ENCODE results near the gene IPPK. TPM values are rescaled to one million over a fixed set of nuclear protein-coding genes. Genes with fewer than 3 reads are reported as not detected.
A peak's percentile ranks its signal among the peaks of the same experiment; 100 is the strongest.

Gene IPPK
- total RNA-seq, 2 experiments from 2014 or later, result 8.7 to 9.7 TPM

GRCh38 chr9:92663951-92664350 is 6.0 kb downstream of the IPPK start:
- Mint-ChIP-seq H3K27me3 (ENCODE audit: low read depth) (no peaks in the 10 kb centered on the region), H3K4me3 (no peak overlapping the region), H3K9me3 (ENCODE audit: insufficient read depth) (no peaks in the 10 kb centered on the region), H3K36me3 (ENCODE audit: low read depth) (peaks cover 28% of the 10 kb centered on the region), H3K4me1 (ENCODE audit: low read depth) (peaks cover 54% of the 10 kb centered on the region), H3K27ac (peak overlapping the region; percentile 91)
- DNase-seq (no peak), ATAC-seq (no peak)
- CTCF ChIA-PET, result interaction anchor here (1.2 to 1.3 kb wide), 2 partner anchors 43 to 101 kb away, joined by 3 to 8 read pairs; partner anchors contain the start of gene BICD2
- POLR2A ChIA-PET, result no interaction called here

- no peak for ATAC-seq
- H3K4me1 Mint-ChIP-seq (ENCODE audit: low read depth), result peaks cover 46% of the 10 kb centered on the region
- no peaks in the 10 kb centered on the region for H3K9me3 Mint-ChIP-seq (ENCODE audit: insufficient read depth)
- ChIA-PET POLR2A (interaction anchor here (0.7 kb wide), 1 partner anchor 450 kb away, joined by 3 read pairs; no protein-coding TSS in a partner anchor), CTCF (no interaction called here)
- H3K27ac Mint-ChIP-seq, result peak overlapping the region; percentile 91
- DNase-seq, result no peak
- H3K27me3 Mint-ChIP-seq (ENCODE audit: low read depth), result no peaks in the 10 kb centered on the region
- H3K36me3 Mint-ChIP-seq (ENCODE audit: low read depth), result peaks cover 26% of the 10 kb centered on the region
- H3K4me3 Mint-ChIP-seq, result no peak overlapping the region
Observed at GRCh38 chr9:92663126-92663525, 6.8 kb downstream of the IPPK start.

GRCh38 chr9:92661743-92662142 is 8.2 kb downstream of the IPPK start:
- ATAC-seq (no peak), DNase-seq (no peak)
- ChIA-PET POLR2A (no interaction called here), CTCF (interaction anchor here (1.3 kb wide), 1 partner anchor 8 kb away, joined by 5 read pairs; the partner anchor contains the start of gene IPPK)
- H3K4me1 Mint-ChIP-seq (ENCODE audit: low read depth), result peaks cover 36% of the 10 kb centered on the region
- no peak overlapping the region for H3K27ac Mint-ChIP-seq
- H3K27me3 Mint-ChIP-seq (ENCODE audit: low read depth), result no peaks in the 10 kb centered on the region
- peaks cover 29% of the 10 kb centered on the region for H3K36me3 Mint-ChIP-seq (ENCODE audit: low read depth)
- no peaks in the 10 kb centered on the region for H3K9me3 Mint-ChIP-seq (ENCODE audit: insufficient read depth)
- no peak overlapping the region for H3K4me3 Mint-ChIP-seq

GRCh38 chr9:92661127-92661526 is 8.8 kb downstream of the IPPK start:
- ChIA-PET CTCF (interaction anchor here (1.3 kb wide), 1 partner anchor 9 kb away, joined by 5 read pairs; the partner anchor contains the start of gene IPPK), POLR2A (no interaction called here)
- Mint-ChIP-seq H3K9me3 (ENCODE audit: insufficient read depth) (no peaks in the 10 kb centered on the region), H3K4me3 (no peak overlapping the region), H3K27ac (no peak overlapping the region), H3K4me1 (ENCODE audit: low read depth) (peaks cover 31% of the 10 kb centered on the region), H3K36me3 (ENCODE audit: low read depth) (peaks cover 34% of the 10 kb centered on the region), H3K27me3 (ENCODE audit: low read depth) (no peaks in the 10 kb centered on the region)
- ATAC-seq (no peak), DNase-seq (no peak)

- peak overlapping the region; percentile 10 for H3K27ac Mint-ChIP-seq
- H3K9me3 Mint-ChIP-seq (ENCODE audit: insufficient read depth), result no peaks in the 10 kb centered on the region
- no peaks in the 10 kb centered on the region for H3K27me3 Mint-ChIP-seq (ENCODE audit: low read depth)
- H3K4me1 Mint-ChIP-seq (ENCODE audit: low read depth), result peaks cover 26% of the 10 kb centered on the region
- no peak overlapping the region for H3K4me3 Mint-ChIP-seq
- H3K36me3 Mint-ChIP-seq (ENCODE audit: low read depth), result peaks cover 34% of the 10 kb centered on the region
- ATAC-seq, result no peak
- ChIA-PET POLR2A (no interaction called here), CTCF (interaction anchor here (0.9 to 1.2 kb wide), 2 partner anchors 10 to 11 kb away, joined by 3 to 5 read pairs; partner anchors contain the start of gene IPPK)
- no peak for DNase-seq
Observed at GRCh38 chr9:92660266-92660665, 9.7 kb downstream of the IPPK start.

- DNase-seq (no peak), ATAC-seq (no peak)
- Mint-ChIP-seq H3K27ac (no peak overlapping the region), H3K4me3 (no peak overlapping the region), H3K27me3 (ENCODE audit: low read depth) (no peaks in the 10 kb centered on the region), H3K4me1 (ENCODE audit: low read depth) (peaks cover 20% of the 10 kb centered on the region), H3K9me3 (ENCODE audit: insufficient read depth) (no peaks in the 10 kb centered on the region), H3K36me3 (ENCODE audit: low read depth) (peaks cover 34% of the 10 kb centered on the region)
- POLR2A ChIA-PET, result no interaction called here
- CTCF ChIA-PET, result interaction anchor here (1.2 to 1.8 kb wide), 2 partner anchors 11 to 47 kb away, joined by 4 to 5 read pairs; partner anchors contain the start of gene IPPK
Observed at GRCh38 chr9:92659601-92660000, 10.3 kb downstream of the IPPK start.

GRCh38 chr9:92658611-92659010 is 11.3 kb downstream of the IPPK start:
- no peak for ATAC-seq
- Mint-ChIP-seq H3K27me3 (ENCODE audit: low read depth) (no peaks in the 10 kb centered on the region), H3K36me3 (ENCODE audit: low read depth) (peaks cover 36% of the 10 kb centered on the region), H3K27ac (no peak overlapping the region), H3K4me3 (no peak overlapping the region), H3K4me1 (ENCODE audit: low read depth) (peaks cover 11% of the 10 kb centered on the region), H3K9me3 (ENCODE audit: insufficient read depth) (no peaks in the 10 kb centered on the region)
- POLR2A ChIA-PET, result no interaction called here
- CTCF ChIA-PET, result interaction anchor here (1.8 kb wide), 1 partner anchor 48 kb away, joined by 4 read pairs; no protein-coding TSS in a partner anchor
- DNase-seq, result no peak

GRCh38 chr9:92658176-92658575 is 11.8 kb downstream of the IPPK start:
- H3K27ac Mint-ChIP-seq, result no peak overlapping the region
- ChIA-PET CTCF (interaction anchor here (1.8 kb wide), 1 partner anchor 49 kb away, joined by 4 read pairs; no protein-coding TSS in a partner anchor), POLR2A (no interaction called here)
- peaks cover 33% of the 10 kb centered on the region for H3K36me3 Mint-ChIP-seq (ENCODE audit: low read depth)
- ATAC-seq (no peak), DNase-seq (no peak)
- H3K27me3 Mint-ChIP-seq (ENCODE audit: low read depth), result no peaks in the 10 kb centered on the region
- no peaks in the 10 kb centered on the region for H3K9me3 Mint-ChIP-seq (ENCODE audit: insufficient read depth)
- peaks cover 7% of the 10 kb centered on the region for H3K4me1 Mint-ChIP-seq (ENCODE audit: low read depth)
- H3K4me3 Mint-ChIP-seq, result no peak overlapping the region

GRCh38 chr9:92657296-92658094 is 12.4 kb downstream of the IPPK start:
- Mint-ChIP-seq H3K36me3 (ENCODE audit: low read depth) (peaks cover 32% of the 10 kb centered on the region), H3K4me1 (ENCODE audit: low read depth) (peaks cover 5% of the 10 kb centered on the region), H3K27me3 (ENCODE audit: low read depth) (no peaks in the 10 kb centered on the region), H3K9me3 (ENCODE audit: insufficient read depth) (no peaks in the 10 kb centered on the region), H3K27ac (no peak overlapping the region), H3K4me3 (no peak overlapping the region)
- ATAC-seq (no peak), DNase-seq (no peak)
- CTCF ChIA-PET, result no interaction called here
- POLR2A ChIA-PET, result no interaction called here

- H3K4me1 Mint-ChIP-seq (ENCODE audit: low read depth), result peaks cover 2% of the 10 kb centered on the region
- no peak overlapping the region for H3K4me3 Mint-ChIP-seq
- POLR2A ChIA-PET, result no interaction called here
- H3K27ac Mint-ChIP-seq, result no peak overlapping the region
- H3K36me3 Mint-ChIP-seq (ENCODE audit: low read depth), result peaks cover 28% of the 10 kb centered on the region
- H3K9me3 Mint-ChIP-seq (ENCODE audit: insufficient read depth), result no peaks in the 10 kb centered on the region
- no peaks in the 10 kb centered on the region for H3K27me3 Mint-ChIP-seq (ENCODE audit: low read depth)
- ATAC-seq, result no peak
- CTCF ChIA-PET, result no interaction called here
- DNase-seq, result no peak
Observed at GRCh38 chr9:92656537-92656925, 13.4 kb downstream of the IPPK start.

- no peaks in the 10 kb centered on the region for H3K4me1 Mint-ChIP-seq (ENCODE audit: low read depth)
- H3K4me3 Mint-ChIP-seq, result no peak overlapping the region
- DNase-seq (no peak), ATAC-seq (no peak)
- H3K9me3 Mint-ChIP-seq (ENCODE audit: insufficient read depth), result no peaks in the 10 kb centered on the region
- H3K27ac Mint-ChIP-seq, result no peak overlapping the region
- no peaks in the 10 kb centered on the region for H3K27me3 Mint-ChIP-seq (ENCODE audit: low read depth)
- H3K36me3 Mint-ChIP-seq (ENCODE audit: low read depth), result peaks cover 28% of the 10 kb centered on the region
- POLR2A ChIA-PET, result no interaction called here
- CTCF ChIA-PET, result no interaction called here
Observed at GRCh38 chr9:92655896-92656536, 13.9 kb downstream of the IPPK start.

- Mint-ChIP-seq H3K4me1 (ENCODE audit: low read depth) (no peaks in the 10 kb centered on the region), H3K9me3 (ENCODE audit: insufficient read depth) (no peaks in the 10 kb centered on the region), H3K27me3 (ENCODE audit: low read depth) (no peaks in the 10 kb centered on the region), H3K27ac (no peak overlapping the region), H3K36me3 (ENCODE audit: low read depth) (peaks cover 31% of the 10 kb centered on the region), H3K4me3 (no peak overlapping the region)
- ATAC-seq (no peak), DNase-seq (no peak)
- ChIA-PET CTCF (no interaction called here), POLR2A (no interaction called here)
Observed at GRCh38 chr9:92655366-92655765, 14.6 kb downstream of the IPPK start.

Measured in activated CD8-positive, alpha-beta T cell treated with anti-CD3 and anti-CD28 coated beads, Interleukin-2, amount 10 ng/mL, durations not matched to agents 7 days and 5 days (primary cell).